Measurements from ENCODE around the gene MTAP.

MTAP gene

DNA sequence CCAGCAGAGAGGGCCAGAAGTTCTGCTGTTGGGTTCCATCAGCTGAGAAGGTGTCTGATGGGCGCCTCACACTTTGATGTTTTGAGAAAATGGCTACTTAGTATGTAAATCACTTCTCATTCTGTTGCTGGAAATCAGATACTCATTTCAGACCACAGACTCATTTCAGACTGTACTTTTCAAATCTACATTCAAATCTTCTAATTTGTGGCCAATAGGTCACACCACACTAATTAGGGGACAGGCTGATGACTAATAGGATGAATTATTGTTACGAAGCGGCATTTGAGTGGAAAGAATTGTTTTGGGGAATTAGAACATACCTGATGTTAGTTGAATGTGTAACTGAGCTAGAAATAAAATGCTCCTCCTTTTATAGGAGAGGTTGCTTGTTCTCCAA is 13.2 kb downstream of the MTAP start:
- ChIA-PET CTCF (interaction anchor here (1.1 to 2.7 kb wide), 4 partner anchors 185 to 222 kb away, joined by 3 to 22 read pairs (median 8); partner anchors contain the start of gene CDKN2B), POLR2A (no interaction called here)
- no peak for DNase-seq (ENCODE audit: extremely low spot score)
- TF ChIP-seq, protein P1, sequence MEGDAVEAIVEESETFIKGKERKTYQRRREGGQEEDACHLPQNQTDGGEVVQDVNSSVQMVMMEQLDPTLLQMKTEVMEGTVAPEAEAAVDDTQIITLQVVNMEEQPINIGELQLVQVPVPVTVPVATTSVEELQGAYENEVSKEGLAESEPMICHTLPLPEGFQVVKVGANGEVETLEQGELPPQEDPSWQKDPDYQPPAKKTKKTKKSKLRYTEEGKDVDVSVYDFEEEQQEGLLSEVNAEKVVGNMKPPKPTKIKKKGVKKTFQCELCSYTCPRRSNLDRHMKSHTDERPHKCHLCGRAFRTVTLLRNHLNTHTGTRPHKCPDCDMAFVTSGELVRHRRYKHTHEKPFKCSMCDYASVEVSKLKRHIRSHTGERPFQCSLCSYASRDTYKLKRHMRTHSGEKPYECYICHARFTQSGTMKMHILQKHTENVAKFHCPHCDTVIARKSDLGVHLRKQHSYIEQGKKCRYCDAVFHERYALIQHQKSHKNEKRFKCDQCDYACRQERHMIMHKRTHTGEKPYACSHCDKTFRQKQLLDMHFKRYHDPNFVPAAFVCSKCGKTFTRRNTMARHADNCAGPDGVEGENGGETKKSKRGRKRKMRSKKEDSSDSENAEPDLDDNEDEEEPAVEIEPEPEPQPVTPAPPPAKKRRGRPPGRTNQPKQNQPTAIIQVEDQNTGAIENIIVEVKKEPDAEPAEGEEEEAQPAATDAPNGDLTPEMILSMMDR (IDR thresholded peaks at IDR 0.05; ENCODE audit: control extremely low read depth, extremely low read depth, low read depth, missing control alignments): no peak

DNA sequence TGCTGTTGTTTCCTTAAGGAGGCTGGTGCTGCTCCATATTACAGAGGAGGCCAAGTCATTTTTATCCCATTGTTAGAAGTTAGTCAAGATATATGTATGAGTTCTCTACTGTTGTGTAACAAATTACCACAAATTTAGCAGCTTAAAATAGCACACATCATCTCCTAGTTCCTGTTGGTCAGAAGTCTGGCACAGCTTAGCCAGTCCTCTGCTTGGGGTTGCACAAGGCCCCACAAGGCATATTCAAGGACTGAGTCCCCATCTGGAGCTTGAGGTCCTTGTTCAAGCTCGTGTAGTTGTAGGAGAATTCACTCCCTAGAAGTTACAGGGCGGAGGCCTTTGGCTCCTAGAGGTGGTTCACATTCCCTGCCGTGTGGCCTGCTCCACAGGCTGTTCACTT is 14.7 kb downstream of the MTAP start:
- CTCF ChIA-PET: interaction anchor here (0.8 to 2.6 kb wide), 7 partner anchors 9 to 422 kb away, joined by 3 to 22 read pairs (median 4); partner anchors contain the start of gene CDKN2B
- TF ChIP-seq, protein P1 (IDR thresholded peaks at IDR 0.05; ENCODE audit: control extremely low read depth, extremely low read depth, low read depth, missing control alignments): no peak
- POLR2A ChIA-PET: no interaction called here
- DNase-seq (ENCODE audit: extremely low spot score): no peak

DNA sequence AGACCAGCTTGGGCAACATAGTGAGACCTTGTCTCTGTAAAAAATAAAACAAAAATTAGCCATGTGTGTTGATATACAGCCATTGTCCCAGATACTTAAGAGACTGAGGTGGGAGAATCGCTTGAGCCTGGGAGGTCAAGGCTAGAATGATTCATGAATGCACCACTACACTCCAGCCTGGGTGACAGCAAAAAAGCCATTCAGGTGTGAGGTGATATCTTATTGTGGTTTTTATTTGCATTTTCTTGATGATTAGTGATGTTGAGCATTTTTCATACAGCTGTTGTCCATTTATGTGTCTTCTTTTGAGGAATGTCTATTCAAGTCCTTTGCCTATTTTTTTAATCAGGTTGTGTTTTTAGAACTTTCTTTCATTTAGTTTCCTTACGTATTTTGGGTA is 23.2 kb downstream of the MTAP start:
- TF ChIP-seq, protein P1 (IDR thresholded peaks at IDR 0.05; ENCODE audit: control extremely low read depth, extremely low read depth, low read depth, missing control alignments): no peak
- DNase-seq (ENCODE audit: extremely low spot score): no peak
- POLR2A ChIA-PET: no interaction called here
- CTCF ChIA-PET: interaction anchor here (1.3 to 2.7 kb wide), 2 partner anchors 13 to 175 kb away, joined by 3 to 12 read pairs; no protein-coding TSS in a partner anchor

DNA sequence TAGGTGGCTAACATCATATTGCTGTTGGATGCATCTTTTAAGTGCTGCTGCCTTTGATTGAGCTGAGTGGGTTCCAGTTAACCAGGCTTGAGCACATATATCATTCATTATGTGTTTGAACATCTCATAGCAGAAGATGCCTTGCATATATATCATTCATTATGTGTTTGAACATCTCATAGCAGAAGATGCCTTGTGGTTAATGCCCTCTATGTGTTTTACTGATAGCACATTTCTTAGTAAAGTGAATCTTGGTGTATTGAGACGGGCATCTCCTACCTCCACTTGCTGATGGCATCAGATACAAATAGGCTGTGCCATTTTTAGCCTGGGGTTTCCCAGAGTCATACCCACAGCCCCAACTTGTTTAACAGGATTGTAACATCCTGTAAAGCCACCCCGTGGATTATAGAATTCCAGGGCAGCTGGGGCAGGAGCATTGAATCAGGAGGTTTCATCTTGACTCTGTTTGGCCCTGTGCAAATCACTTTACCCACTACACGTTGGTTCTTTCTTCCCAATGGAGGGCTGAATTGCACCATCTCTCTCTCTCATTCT is 26.5 kb downstream of the MTAP start:
- TF ChIP-seq, protein P1 (IDR thresholded peaks at IDR 0.05; ENCODE audit: control extremely low read depth, extremely low read depth, low read depth, missing control alignments): no peak
- no peak for DNase-seq (ENCODE audit: extremely low spot score)
- CTCF ChIA-PET: interaction anchor here (0.9 to 1.0 kb wide), 2 partner anchors 11 to 179 kb away, joined by 3 read pairs; no protein-coding TSS in a partner anchor
- POLR2A ChIA-PET: no interaction called here

DNA sequence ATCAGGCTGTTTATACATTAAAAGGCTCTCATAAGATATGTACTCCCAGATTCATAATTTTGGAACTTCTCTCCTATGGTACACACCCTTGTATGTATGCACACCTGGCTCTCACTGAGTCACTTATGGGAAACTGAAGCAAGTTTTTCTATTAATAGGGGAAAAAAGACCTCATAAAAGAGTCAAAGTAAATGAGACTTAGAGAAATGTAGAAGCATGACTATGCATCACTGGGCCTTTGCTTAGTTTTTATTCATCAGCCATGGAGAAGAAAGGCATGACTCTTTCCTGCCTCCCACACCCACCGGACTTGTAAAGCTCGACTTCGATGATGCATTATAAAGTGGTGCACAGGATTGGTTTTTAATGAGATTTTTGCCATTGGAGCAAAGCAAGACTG is 28.2 kb downstream of the MTAP start:
- ChIA-PET CTCF (interaction anchor here (7.8 kb wide), 1 partner anchor 178 kb away, joined by 40 read pairs; the partner anchor contains the start of gene CDKN2B), POLR2A (no interaction called here)
- DNase-seq (ENCODE audit: extremely low spot score): no peak
- TF ChIP-seq, protein P1 (IDR thresholded peaks at IDR 0.05; ENCODE audit: control extremely low read depth, extremely low read depth, low read depth, missing control alignments): no peak

DNA sequence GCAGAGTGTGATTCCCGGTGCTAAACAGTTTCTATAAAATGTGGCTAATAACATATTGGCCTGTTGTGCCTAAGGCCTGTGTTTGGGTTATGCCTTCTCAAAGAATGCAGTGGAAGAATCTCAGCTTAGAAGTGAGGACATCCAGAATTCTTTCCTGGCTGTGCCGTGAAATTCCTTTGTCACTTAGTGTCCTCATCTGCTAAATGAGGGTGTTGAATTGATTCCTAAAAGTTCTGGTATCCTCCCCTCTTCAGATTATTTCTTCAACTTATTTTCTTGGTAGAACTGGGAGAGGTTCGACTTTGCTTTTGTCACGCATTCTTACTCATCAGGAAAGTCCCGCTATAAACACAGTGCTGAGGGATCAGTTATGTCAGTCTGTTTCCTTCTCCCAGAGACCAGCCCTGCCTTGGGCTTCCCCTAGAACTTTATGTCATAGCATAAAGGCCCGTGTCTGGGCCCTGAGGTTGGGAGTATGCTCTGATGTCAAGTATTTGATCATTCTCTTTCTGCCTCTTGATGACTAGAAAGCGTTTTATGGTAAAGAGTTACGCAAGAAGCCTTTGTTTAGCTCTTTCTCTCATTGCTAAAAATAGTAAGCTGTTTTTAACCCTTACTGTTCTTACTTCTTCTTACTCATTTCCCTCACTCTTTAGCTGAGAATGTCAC is 29.5 kb downstream of the MTAP start:
- POLR2A ChIA-PET: no interaction called here
- CTCF ChIA-PET: interaction anchor here (0.9 to 7.8 kb wide), 5 partner anchors 19 to 205 kb away, joined by 3 to 40 read pairs (median 3); partner anchors contain the start of gene CDKN2B
- peak; percentile 51 for DNase-seq (ENCODE audit: extremely low spot score)
- TF ChIP-seq, protein P1 (IDR thresholded peaks at IDR 0.05; ENCODE audit: control extremely low read depth, extremely low read depth, low read depth, missing control alignments): no peak

Measured in GM10248 (cell line).